SKM-1 (cell line): ENCODE data around the gene ORMDL3.

Source experiments
- DNase-seq: peaks from one replicate; lab custom pipeline; 2025; ENCODE audit not compliant: unreplicated experiment; lab: John Stamatoyannopoulos, UW

The ORMDL3 gene, protein sequence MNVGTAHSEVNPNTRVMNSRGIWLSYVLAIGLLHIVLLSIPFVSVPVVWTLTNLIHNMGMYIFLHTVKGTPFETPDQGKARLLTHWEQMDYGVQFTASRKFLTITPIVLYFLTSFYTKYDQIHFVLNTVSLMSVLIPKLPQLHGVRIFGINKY

DNA sequence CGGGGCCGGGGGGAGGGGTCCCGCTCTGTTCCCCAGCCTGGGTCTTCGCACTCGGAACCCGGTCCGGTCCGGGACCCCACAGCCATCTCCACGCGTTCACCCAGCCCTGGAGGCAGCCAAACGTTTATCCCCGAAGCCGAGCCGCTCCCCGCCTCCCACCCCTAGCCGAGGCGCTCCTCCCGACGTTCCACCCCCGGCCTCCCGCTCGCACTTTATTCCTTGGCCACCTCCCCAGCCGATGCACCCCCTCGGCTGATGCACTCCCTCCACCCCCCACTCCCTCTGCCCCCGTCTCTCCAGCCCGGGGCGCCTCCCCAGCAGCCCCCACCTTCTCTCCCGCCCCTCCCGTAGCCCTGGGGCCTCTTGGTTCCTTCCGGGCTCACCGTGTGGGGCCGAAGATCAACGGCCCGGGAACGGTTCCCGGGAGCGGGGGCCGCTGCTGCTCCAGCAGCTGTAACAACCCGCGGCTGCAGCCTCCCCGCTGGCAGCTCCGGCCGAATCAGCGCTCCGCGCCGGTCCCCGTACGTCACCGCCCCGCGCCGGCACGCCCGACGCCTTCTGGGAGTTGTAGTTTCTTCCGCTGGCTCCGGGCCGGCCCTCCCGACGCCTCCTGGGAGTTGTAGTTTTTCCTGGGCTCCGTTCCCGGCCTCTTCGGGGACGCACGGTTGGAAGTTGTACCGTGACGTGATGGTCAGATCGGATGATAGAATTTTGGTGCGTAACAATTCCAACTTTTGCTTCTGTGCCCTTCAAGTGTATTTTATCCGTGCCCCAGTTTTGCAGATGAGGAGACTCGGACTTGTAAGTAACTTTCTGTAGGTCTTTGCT, at the start of gene ORMDL3, which contains the start of gene LRRC3C:
Gene ORMDL3, minus strand, starts transcription at position 501 of the 828 bp plus-strand sequence. CDS start 3,398 bp downstream, outside the sequence.
Gene LRRC3C, plus strand, starts transcription at position 632 of the 828 bp plus-strand sequence. CDS start 13,792 bp downstream, outside the sequence.
- peak; percentile 83 for DNase-seq

- no peak for DNase-seq
Measured at GRCh38 chr17:39975801-39976200, 48.4 kb upstream of the ORMDL3 start.

GRCh38 chr17:39974433-39974832, 47.0 kb upstream of the ORMDL3 start:
- no peak for DNase-seq

DNA sequence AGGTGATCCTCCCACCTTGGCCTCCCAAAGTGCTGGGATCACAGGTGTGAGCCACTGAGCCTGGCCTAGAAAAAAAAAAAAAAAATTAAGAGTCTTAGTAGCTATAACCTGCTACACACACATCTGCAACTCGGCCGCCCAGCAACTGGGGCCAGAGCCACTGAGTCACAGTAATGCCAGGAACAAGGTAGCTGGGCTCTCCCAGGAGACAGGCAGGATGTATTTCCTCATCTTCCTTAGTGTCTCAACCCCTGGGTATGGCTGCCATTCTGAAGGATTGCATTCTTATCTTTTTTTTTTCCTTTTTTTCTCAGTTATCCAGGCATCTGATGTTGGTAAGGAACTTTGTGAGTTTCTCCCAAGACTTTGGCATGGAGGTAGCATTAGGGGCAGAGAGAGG, 46.1 kb upstream of the ORMDL3 start:
- no peak for DNase-seq

GRCh38 chr17:39972271-39972670, 44.9 kb upstream of the ORMDL3 start:
- DNase-seq, result no peak

GRCh38 chr17:39971076-39971603, 43.7 kb upstream of the ORMDL3 start:
- DNase-seq, result no peak

GRCh38 chr17:39970157-39970692, 42.8 kb upstream of the ORMDL3 start:
- no peak for DNase-seq

DNA sequence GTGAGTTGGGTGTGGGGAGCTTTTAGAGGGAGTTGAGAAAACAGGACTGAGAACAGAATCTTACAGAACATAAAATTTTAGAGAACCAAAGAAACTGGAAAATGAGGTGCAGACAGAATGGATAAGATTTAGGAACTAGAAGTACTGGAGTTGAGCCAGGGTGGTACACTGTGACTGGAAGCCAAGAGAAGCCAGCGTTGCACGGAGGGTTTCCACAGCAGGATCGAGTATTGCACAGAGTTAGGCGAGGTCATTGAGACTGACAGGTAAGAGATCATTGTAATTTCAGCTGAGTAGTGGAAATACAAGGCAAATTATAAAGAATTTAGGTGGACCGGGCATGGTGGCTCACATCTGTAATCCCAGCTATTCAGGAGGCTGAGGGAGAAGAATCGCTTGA, 42.0 kb upstream of the ORMDL3 start:
- DNase-seq, result no peak

DNA sequence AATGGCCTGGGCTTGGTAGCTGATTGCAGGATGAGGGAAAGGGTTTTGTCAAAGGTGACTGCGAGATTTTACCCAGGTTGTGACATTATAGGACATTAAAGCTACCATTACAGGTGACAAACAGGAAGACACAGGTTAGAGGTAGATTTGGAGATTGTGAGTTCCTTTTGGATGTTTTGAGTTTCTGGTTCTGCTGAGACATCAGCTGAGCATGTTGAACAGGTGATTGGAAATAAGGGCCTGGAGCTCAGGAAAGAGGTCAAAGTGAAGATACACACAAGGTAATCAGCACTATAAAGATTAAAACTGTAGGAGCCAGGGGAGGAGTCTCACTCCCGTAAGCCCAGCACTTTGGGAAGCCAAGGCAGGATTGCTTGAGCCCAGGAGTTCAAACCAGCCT, 41.4 kb upstream of the ORMDL3 start:
- no peak for DNase-seq

GRCh38 chr17:39966771-39967170, 39.4 kb upstream of the ORMDL3 start:
- no peak for DNase-seq

DNA sequence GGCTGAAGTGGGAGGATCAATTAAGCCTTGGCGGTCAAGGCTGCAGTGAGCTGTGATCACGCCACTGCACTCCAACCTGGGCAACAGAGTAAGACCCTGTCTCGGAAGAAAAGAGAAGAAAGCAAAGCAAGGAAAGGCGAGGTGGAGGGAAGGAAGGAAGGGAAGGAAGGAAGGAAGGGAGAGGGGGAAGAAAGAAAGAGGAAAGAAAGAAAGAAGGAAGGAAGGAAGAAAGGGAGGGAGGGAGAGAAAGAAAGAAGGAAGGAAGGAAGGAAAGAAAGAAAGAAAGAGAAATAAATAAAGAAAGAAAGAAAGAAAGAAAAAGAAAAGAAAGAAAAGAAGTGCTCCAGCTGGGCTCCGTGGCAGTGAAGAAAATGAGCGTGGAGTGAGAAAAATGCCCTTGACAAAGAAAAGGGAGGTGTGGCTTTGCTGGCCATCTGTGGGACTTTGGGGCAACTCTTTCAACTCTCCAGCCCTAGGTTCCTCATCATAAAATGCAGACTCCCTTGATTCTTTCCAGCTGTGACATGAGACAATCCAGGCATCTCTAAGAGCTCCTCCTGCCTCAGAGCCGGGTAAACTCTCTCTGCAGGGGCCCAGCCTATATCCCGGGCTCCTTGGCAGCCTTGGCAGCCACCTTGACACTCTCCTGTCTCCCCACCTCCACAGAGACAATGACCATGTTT, 37.8 kb upstream of the ORMDL3 start:
- DNase-seq, result no peak

DNA sequence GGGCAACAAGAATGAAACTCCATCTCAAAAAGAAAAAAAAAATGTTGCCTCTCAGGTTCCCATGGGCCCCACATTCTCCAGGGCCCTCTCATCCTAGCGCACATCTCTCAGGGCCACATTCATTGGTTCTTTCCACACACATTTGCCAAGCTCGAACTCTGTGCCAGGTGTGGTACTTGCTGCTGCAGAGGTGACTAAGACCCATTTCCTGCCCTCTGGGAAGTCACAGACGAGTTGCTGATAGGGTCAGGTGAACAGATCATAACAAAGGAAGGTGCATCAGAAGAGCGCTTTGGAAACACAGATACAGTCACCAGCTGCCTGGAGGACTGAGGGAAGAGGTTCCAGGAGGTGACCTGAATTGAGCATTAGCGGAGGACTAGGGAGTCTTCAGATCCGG, 36.4 kb upstream of the ORMDL3 start:
- DNase-seq, result no peak

GRCh38 chr17:39962642-39963220, 35.3 kb upstream of the ORMDL3 start, which contains the start of gene GSDMA:
GSDMA (plus strand) TSS chr17:39963004; CDS start chr17:39965688, 2,684 bp downstream.
- DNase-seq, result no peak

DNA sequence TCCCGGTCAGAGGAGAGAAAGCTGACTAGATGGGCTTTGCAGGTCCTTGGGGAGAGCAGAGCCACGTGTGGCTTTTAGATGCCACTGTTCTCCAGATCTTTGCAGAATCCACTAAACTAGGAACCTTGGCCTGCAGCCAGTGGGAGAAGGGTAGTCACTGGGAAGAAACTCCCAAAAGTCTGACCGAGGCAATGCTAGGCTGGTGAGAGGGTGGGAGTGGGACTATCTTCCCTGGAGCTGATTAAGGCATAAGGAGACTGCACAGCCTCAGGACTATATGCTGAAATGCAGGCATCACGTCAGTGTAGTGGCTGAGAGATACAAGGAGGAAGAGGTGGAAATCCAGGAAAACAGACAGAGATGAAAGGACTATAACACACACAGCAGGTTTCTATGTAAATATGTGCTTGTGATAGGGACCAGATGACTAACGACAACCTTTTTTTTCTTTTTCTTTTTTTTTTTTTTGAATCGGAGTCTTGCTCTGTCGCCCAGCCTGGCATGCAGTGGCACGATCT, 33.2 kb upstream of the ORMDL3 start:
- no peak for DNase-seq

- DNase-seq, result no peak
Measured at GRCh38 chr17:39955726-39956225, 28.4 kb upstream of the ORMDL3 start.

- DNase-seq, result no peak
Measured at GRCh38 chr17:39954876-39955275, 27.5 kb upstream of the ORMDL3 start.

DNA sequence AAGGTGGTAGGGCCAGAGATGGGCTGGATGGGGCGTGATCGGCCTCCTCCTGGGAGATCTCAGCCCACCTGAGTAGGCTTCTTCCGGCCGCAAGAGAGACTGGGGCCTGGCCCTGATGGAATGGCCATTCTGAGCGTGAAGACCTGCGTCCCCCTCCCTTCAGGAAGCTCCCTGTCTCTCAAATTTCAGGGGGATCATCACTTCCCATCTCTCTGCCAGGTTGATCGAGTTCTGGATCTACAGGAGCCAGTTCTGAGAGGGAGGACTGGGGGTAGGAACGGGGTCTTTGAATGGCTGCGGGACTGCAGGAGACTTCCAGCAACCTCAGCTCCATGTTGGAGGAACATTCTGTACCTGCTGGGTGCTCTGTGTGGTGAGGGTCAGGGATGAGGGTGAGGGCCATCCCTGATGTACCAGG, 26.1 kb upstream of the ORMDL3 start:
- DNase-seq, result no peak

DNA sequence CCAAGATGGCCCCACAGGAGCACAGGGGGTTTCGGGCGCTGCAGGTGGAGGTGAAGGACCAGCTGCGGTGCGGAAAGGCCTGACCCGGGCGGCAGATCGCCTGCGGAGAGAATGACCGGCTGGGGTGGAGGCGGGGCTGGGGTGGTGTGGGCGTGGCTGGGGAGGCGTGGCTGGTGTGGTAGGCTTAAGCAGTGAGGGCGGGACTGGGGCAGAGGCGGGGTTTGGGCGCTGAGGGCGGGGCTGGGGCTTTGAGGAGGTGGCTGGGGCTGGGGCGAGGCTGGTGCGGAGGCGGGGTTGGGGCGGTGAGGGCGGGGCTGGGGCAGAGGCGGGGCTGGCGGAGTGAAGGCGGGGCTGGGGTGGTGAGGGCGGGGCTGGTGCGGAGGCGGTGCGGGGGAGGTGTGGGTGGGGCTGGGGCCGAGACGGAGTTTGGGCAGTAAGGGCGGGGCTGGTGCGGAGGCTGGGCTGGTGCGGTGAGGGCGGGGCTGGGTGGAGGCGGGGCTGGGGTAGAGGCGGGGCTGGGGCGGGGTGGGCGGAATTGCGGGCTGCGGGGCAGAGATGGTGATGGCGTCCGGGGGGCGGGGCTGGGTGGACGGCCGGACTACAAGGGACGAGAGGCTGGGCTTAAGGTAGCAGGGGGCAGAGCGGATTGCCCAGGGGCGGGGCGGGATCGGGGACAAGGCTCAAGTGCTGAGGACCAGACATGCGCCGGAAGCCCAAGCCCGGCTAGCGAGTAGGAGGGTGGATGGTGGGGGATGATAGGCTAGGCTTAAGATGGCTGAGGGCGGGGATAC, 25.5 kb upstream of the ORMDL3 start:
- peak; percentile 93 for DNase-seq

GRCh38 chr17:39951924-39952679, 24.7 kb upstream of the ORMDL3 start:
- DNase-seq, result no peak
